Measurements from ENCODE around the gene HELQ.

The HELQ gene

DNA sequence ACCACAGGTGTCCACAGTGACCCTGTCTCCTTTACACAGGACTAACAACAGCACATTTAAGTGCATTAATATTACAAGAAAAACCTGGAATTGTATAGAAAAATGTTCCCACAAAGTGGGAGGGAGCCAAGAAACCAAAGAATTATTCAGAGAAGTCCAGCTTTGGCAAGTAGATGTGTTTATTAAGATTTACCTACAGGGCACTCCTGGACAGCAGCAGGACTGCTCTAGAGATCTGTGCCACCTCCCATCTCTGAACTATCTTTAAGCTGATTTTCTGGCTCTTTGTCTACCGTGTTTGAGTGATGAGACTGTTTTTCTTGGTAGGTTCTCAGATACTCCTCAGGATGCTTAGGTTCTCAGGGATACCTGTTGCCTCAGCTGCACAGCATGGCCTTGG, 82.7 kb downstream of the HELQ start:
- DNase-seq (ENCODE audit: low read depth) = no peak

DNA sequence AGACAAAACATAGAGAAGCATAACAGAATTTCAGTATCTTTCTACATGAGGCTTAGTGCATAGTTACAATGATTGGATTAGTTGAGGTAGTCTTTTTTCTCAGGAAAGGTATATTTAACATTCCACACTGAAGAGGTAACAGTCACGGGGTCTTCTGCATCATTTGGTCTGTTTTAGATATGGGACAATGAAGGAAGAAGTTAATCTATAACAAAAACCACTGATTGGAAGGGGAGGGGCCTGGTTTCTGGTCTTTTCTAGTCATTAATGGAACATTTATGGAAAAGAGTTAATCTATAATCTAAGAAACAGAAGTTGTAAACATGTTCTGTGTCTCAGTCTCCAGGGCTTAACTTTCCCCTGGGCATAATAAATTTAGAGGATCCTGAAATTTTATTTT, 83.7 kb downstream of the HELQ start:
- DNase-seq (ENCODE audit: low read depth) = no peak

DNA sequence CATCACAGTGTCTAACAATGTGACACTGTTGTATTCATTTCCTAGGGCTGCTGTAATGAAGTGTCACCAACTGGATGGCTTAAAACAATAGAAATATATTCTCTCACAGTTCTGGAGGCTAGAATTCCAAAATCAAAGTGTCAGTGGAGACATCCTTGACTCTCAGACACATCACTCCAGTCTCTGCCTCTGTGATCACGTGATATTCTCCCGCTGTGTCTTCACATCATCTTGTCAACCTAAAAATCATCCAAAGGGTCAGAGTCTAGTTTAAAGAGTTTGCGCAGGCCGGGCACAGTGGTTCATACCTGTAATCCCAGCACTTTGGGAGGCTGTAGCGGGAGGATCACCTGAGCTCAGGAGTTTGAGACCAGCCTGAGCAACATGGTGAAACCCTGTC, 84.4 kb downstream of the HELQ start:
- no peak for DNase-seq (ENCODE audit: low read depth)

DNA sequence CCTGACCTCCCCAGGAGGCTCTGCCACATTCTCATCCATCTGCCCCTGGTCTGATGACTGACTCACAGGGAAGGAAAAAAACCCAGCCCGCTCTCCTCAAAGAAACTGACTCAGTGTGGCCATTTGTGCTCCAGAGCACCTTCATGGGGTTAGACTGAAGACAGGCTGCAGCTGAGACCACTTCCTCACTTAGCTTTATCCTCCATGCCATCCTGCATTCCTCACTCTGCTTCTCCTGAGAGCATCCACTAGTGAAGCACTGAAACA, 85.0 kb downstream of the HELQ start:
- DNase-seq (ENCODE audit: low read depth) = no peak

DNA sequence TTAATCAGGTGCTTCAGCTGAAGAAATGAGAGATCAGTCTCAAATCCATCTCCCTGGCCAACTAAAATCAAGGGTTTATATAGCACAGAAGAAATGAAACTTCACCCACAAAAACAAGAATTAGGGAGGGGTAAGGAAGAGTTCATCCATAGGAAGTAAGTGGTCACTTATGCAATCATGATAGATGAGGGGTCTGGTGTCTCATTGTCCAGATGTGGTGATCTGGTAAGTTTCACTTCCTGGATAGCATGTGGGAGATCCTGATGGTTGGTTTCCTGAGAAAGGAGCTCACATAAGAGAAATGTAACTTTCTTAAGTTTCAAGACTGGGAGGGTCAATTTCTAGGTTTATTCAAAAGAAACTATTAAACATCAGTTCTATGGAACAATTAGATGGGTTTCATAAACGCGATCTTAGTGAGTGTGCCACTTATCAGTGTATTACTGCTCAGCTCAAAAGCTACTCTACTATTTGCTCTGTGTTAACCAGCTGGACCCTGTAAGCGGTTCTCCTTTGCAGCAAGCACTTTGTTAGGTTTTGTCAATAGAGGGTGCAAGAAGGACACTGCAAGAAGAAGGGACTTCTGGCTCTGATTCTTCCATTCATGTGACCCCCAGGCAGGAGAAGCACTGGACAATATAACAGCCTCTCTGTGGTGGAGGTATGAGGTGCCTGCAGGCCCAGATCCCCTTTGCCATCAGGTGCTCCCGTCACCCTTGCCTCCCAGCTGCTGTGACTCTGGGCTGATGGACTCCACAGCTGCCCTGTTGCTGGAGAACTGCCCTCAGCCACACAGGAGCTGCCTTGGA, 85.6 kb downstream of the HELQ start:
- DNase-seq (ENCODE audit: low read depth) = no peak

DNA sequence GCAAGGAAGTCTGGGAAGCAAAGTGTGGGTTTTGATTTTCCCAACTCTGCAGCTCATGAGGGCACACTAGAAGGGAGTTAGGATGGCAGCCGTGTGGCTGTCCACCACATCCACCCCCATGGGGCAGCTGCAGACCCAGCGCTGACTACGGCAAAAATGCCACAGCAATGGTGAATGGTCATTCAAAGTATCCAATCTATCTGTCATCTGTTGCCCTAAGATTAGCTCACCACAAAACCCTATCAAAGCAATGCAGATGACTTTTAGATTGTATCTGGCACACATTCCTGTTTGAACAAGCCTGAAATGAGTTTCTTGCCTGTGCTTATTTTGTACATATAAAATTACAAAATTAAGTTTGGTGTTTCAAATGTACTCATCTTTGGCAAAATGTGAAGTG, 91.3 kb downstream of the HELQ start:
- no peak for DNase-seq (ENCODE audit: low read depth)

DNA sequence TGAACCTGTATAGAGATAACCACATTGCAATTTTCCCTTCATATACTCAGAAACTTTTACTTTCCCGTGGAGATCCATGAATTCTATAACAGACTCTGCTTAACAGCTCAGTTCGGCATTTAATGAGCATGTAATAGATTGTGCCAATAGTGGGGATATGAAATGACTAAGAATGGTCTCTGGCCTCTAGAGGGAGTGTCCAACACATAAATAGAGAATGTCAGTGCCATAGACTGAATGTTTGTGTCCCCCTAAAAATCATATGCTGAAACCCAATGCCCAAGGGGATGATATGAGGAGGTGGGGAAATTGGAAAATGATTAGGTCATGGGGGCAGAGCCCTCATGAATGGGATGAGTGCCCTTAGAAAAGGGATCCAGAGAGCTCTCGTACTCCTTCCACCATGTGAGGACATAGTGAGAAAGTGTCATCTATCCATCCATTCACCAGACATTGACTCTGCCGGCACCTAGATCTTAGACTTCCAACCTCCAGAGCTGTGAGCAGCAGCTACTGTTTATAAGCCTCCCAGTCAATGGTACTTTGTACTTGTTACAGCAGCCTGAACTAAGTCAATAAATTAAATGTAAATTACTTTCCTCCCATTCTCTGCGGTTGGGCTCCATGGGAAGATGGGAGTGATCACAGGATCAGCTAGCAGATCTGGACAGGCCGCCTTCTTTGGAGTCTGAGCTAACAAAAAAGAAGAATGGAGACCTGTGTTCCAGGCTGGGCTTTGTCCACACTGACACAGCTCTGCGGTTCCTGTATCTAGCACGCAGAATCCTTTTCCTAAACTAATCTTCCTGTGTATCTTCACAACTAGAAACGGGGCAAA, 92.9 kb downstream of the HELQ start:
- no peak for DNase-seq (ENCODE audit: low read depth)

DNA sequence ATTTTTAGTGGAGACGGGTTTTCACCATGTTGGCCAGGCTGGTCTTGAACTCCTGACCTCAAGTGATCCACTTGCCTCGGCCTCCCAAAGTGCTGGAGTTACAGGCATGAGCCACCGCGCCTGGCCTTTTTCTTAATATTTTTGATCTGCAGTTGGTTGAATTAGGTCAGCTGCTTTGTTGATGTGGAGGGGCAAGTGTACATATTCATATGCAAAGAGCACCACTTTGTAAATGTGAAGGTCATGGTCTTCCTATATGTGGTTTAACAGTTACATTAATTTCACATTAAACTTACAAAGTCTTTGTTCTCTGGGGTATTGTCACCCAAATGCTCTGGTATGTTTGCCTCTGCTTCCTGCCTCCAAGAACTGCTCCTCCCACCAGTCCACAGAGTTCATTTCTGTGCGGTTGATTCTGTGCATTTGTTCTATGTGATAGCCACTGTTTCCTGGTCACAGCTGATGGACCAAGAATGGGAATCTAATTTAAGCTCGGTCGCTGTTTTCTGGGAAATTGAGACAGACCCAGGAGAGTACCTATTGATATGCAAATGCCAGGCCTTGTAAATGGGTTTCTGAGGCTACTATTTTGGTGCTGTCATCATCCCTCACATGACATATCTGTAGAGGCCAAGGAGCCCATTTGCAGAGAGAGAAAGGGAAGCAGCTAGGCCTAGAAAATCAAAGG, 94.1 kb downstream of the HELQ start:
- no peak for DNase-seq (ENCODE audit: low read depth)

DNA sequence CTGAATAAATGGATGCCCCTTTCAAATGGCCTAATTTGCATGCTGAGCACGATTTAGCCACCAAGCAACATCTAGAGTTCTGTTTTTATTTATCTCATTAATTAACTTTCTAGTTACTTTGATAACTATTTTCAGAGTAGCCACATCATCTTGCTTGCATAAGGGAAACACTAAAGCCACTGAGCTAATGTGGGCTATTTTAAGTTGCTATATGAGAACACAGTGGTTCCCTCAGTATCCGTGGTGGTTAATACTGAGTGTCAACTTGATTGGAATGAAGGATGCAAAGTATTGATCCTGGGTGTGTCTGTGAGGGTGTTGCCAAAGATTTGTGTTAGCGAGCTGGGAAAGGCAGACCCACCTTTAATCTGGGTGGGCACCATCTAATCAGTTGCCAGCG, 95.6 kb downstream of the HELQ start:
- DNase-seq (ENCODE audit: low read depth) = no peak

DNA sequence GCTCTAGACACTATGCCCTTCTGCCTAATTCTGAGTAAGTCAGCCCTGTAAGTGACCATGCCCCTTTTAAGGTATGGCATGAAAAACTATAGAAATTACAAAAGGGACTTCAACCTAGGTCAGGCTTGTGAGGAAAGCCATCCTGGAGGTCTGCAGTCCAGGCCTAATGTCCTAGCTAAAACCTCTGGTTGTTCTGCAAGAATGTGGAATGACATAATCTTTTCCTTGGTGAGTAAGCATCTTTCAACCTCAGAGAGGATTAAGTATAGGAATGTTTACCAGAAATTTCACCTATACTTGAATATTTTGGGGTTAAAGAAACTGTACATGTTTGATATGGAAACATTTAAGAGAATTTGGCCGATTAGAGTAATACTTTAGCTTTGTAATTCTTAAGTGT, 97.2 kb downstream of the HELQ start:
- DNase-seq (ENCODE audit: low read depth) = no peak
